ENCODE data around the gene ZNF839.

- TF ChIP-seq CTCF (IDR thresholded peaks at IDR 0.05; ENCODE audit: low read depth, low read length) (no peak), MAX (IDR thresholded peaks at IDR 0.05; ENCODE audit: low read depth, low read length) (no peak), POLR2A (IDR thresholded peaks at IDR 0.05; ENCODE audit: extremely low read depth, insufficient read length) (no peak)
Observed at GRCh38 chr14:102320671-102321455, 1.3 kb downstream of the ZNF839 start.

All from NB4 (cell line).